Suprapubic skin (tissue), 3 donors: Measurements from ENCODE around the gene DUSP23.

ENCODE experiments used
- EP300 ChIP-seq: sonication (generic); formaldehyde crosslinking; IDR thresholded peaks from one replicate; pipeline ENCODE4 v1.6.1; 2017; ENCODE audit warnings: antibody characterized with exemption
- POLR2A ChIP-seq, 2 donors: fragments of 450-650 bp; IDR thresholded peaks; one replicate each; pipeline ENCODE4 v1.6.1; 2017; ENCODE audit warnings: antibody characterized with exemption in 2 of 2, mild to moderate bottlenecking in 2 of 2, moderate library complexity in 2 of 2
- TF ChIP-seq, protein P1 (sequence below), 2 donors: fragments of 200-600 bp in 1 of 2; fragments of 450-650 bp in 1 of 2; sonication (generic) in 1 of 2; IDR thresholded peaks; one replicate each; pipeline ENCODE4 v1.5.1; 2016 to 2019; ENCODE audit warnings: antibody characterized with exemption in 2 of 2, mild to moderate bottlenecking in 1 of 2, moderate library complexity in 1 of 2

- TF ChIP-seq EP300 (no peak), POLR2A (IDR thresholded peaks at IDR 0.05) (no peak)
- TF ChIP-seq, protein P1, sequence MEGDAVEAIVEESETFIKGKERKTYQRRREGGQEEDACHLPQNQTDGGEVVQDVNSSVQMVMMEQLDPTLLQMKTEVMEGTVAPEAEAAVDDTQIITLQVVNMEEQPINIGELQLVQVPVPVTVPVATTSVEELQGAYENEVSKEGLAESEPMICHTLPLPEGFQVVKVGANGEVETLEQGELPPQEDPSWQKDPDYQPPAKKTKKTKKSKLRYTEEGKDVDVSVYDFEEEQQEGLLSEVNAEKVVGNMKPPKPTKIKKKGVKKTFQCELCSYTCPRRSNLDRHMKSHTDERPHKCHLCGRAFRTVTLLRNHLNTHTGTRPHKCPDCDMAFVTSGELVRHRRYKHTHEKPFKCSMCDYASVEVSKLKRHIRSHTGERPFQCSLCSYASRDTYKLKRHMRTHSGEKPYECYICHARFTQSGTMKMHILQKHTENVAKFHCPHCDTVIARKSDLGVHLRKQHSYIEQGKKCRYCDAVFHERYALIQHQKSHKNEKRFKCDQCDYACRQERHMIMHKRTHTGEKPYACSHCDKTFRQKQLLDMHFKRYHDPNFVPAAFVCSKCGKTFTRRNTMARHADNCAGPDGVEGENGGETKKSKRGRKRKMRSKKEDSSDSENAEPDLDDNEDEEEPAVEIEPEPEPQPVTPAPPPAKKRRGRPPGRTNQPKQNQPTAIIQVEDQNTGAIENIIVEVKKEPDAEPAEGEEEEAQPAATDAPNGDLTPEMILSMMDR (IDR thresholded peaks at IDR 0.05), result peak; percentile 96
Measured at GRCh38 chr1:159780583-159781582, at the start of gene DUSP23.
